ENCODE data around the gene SMC1A.

The SMC1A gene

GRCh38 chrX:53347948-53348347 is 74.5 kb downstream of the SMC1A start:
- DNase-seq (ENCODE audit: low read depth in 2 of 2, low spot score in 1 of 2) = no peak

- DNase-seq (ENCODE audit: low read depth in 2 of 2, low spot score in 1 of 2) = no peak
These were observed 81.4 kb downstream of the SMC1A start for GRCh38 chrX:53340852-53341645.

- no peak for DNase-seq (ENCODE audit: low read depth in 2 of 2, low spot score in 1 of 2)
These were observed 85.4 kb downstream of the SMC1A start for GRCh38 chrX:53337101-53337500.

- no peak for DNase-seq (ENCODE audit: low read depth in 2 of 2, low spot score in 1 of 2)
These were observed 88.6 kb downstream of the SMC1A start for GRCh38 chrX:53333853-53334252.

GRCh38 chrX:53332204-53332603 is 90.2 kb downstream of the SMC1A start:
- no peak for DNase-seq (ENCODE audit: low read depth in 2 of 2, low spot score in 1 of 2)

- DNase-seq (ENCODE audit: low read depth in 2 of 2, low spot score in 1 of 2) = no peak
These were observed 92.1 kb downstream of the SMC1A start for GRCh38 chrX:53330331-53330730.

GRCh38 chrX:53324803-53325202 is 97.7 kb downstream of the SMC1A start:
- DNase-seq (ENCODE audit: low read depth in 2 of 2, low spot score in 1 of 2) = no peak
